ENCODE measurements around the gene LMAN1L. TPM values are rescaled to one million over a fixed set of nuclear protein-coding genes. Genes with fewer than 3 reads are reported as not detected.

Gene LMAN1L
- total RNA-seq: 0.20 TPM

- no peak for DNase-seq
Measured at GRCh38 chr15:74812533-74812932, at the start of gene LMAN1L. TSS of gene LMAN1L (plus strand) at chr15:74812835. CDS start at chr15:74812855, 20 bp downstream.

GRCh38 chr15:74763416-74763815 lies 49.2 kb upstream of the LMAN1L start:
- DNase-seq: no peak

GRCh38 chr15:74767167-74768098 lies 45.2 kb upstream of the LMAN1L start:
- no peak for DNase-seq

- DNase-seq: no peak
Measured at GRCh38 chr15:74768099-74768770, 44.4 kb upstream of the LMAN1L start.

- peak; percentile 19 for DNase-seq
Measured at GRCh38 chr15:74768771-74769342, 43.8 kb upstream of the LMAN1L start.

- DNase-seq: no peak
Measured at GRCh38 chr15:74769463-74770025, 43.1 kb upstream of the LMAN1L start.

- DNase-seq: no peak
Measured at GRCh38 chr15:74770211-74770903, 42.3 kb upstream of the LMAN1L start.

GRCh38 chr15:74773329-74773728 lies 39.3 kb upstream of the LMAN1L start:
- DNase-seq: no peak

- DNase-seq: no peak
Measured at GRCh38 chr15:74773731-74774252, 38.8 kb upstream of the LMAN1L start.

- DNase-seq: no peak
Measured at GRCh38 chr15:74775132-74775562, 37.5 kb upstream of the LMAN1L start.

GRCh38 chr15:74775894-74776293 lies 36.7 kb upstream of the LMAN1L start:
- DNase-seq: no peak

- DNase-seq: peak; percentile 38
Measured at GRCh38 chr15:74776821-74777768, 35.5 kb upstream of the LMAN1L start.

GRCh38 chr15:74777769-74778598 lies 34.7 kb upstream of the LMAN1L start:
- DNase-seq: no peak

GRCh38 chr15:74778599-74778970 lies 34.0 kb upstream of the LMAN1L start:
- DNase-seq: no peak

- DNase-seq: no peak
Measured at GRCh38 chr15:74779162-74779648, 33.4 kb upstream of the LMAN1L start.

- DNase-seq: no peak
Measured at GRCh38 chr15:74780523-74781430, 31.9 kb upstream of the LMAN1L start.

GRCh38 chr15:74781431-74782258 lies 31.0 kb upstream of the LMAN1L start, which contains the start of gene CSK:
TSS of gene CSK (plus strand) at chr15:74782080. CDS start at chr15:74798298, 16,218 bp downstream.
- DNase-seq: peak; percentile 70

All from skin of body (tissue), 2 donors.